HuH-7 (cell line): Measurements from ENCODE around the gene C1orf94.

Experiments used
- DNase-seq: peaks from one replicate; pipeline ENCODE4 v3.0.0; 2011; ENCODE audit warnings: low spot score

C1orf94 gene

GRCh38 chr1:34262023-34262853 lies 85.5 kb downstream of the C1orf94 start:
- no peak for DNase-seq

- DNase-seq: no peak
Observed at GRCh38 chr1:34262921-34263320, 86.2 kb downstream of the C1orf94 start.

- DNase-seq: no peak
Observed at GRCh38 chr1:34263406-34263805, 86.7 kb downstream of the C1orf94 start.

GRCh38 chr1:34265396-34265795 lies 88.7 kb downstream of the C1orf94 start:
- no peak for DNase-seq

- DNase-seq: no peak
Observed at GRCh38 chr1:34266127-34266951, 89.6 kb downstream of the C1orf94 start.

GRCh38 chr1:34267326-34267725 lies 90.6 kb downstream of the C1orf94 start:
- DNase-seq: no peak

- DNase-seq: no peak
Observed at GRCh38 chr1:34268311-34268954, 91.7 kb downstream of the C1orf94 start.
